Medulla oblongata (tissue), 1 donor: ENCODE results near the gene CFAP97D2.
A peak's percentile ranks its signal among the peaks of the same experiment; 100 is the strongest.
"Not testable (repeated sequence)": the region's sequence is repeated elsewhere in the genome, so short reads cannot be mapped to it uniquely, and the experiment has no call there.

Source experiments
- DNase-seq: peaks from one replicate; pipeline ENCODE4 v3.0.0-alpha.2; 2015; ENCODE audit errors: extremely low spot score

The CFAP97D2 gene

GRCh38 chr13:114143806-114144605, 35.1 kb upstream of the CFAP97D2 start:
- no peak for DNase-seq

- no peak for DNase-seq
Observed at GRCh38 chr13:114144606-114145244, 34.3 kb upstream of the CFAP97D2 start.

- DNase-seq, result no peak
Observed at GRCh38 chr13:114145256-114145655, 33.8 kb upstream of the CFAP97D2 start.

GRCh38 chr13:114145722-114146121, 33.3 kb upstream of the CFAP97D2 start:
- no peak for DNase-seq

- no peak for DNase-seq
Observed at GRCh38 chr13:114146173-114146572, 32.9 kb upstream of the CFAP97D2 start.

- no peak for DNase-seq
Observed at GRCh38 chr13:114146629-114147028, 32.4 kb upstream of the CFAP97D2 start.

GRCh38 chr13:114147803-114148520, 31.1 kb upstream of the CFAP97D2 start:
- DNase-seq, result no peak

- DNase-seq, result no peak
Observed at GRCh38 chr13:114148521-114148855, 30.6 kb upstream of the CFAP97D2 start.

- not testable (repeated sequence) for DNase-seq
Observed at GRCh38 chr13:114148886-114149285, 30.2 kb upstream of the CFAP97D2 start.

GRCh38 chr13:114149774-114150740, 29.0 kb upstream of the CFAP97D2 start:
- DNase-seq, result no peak

- DNase-seq, result peak; percentile 66
Observed at GRCh38 chr13:114151031-114151430, 28.0 kb upstream of the CFAP97D2 start.

GRCh38 chr13:114151565-114152284, 27.3 kb upstream of the CFAP97D2 start:
- DNase-seq, result no peak

GRCh38 chr13:114152285-114152645, 26.8 kb upstream of the CFAP97D2 start:
- no peak for DNase-seq

GRCh38 chr13:114152831-114153371, 26.2 kb upstream of the CFAP97D2 start:
- DNase-seq, result no peak

- DNase-seq, result no peak
Observed at GRCh38 chr13:114153485-114154080, 25.5 kb upstream of the CFAP97D2 start.

GRCh38 chr13:114154476-114154875, 24.6 kb upstream of the CFAP97D2 start:
- no peak for DNase-seq

- DNase-seq, result no peak
Observed at GRCh38 chr13:114155320-114155719, 23.7 kb upstream of the CFAP97D2 start.

GRCh38 chr13:114155926-114156883, 22.9 kb upstream of the CFAP97D2 start:
- DNase-seq, result no peak

- DNase-seq, result no peak
Observed at GRCh38 chr13:114157869-114158495, 21.1 kb upstream of the CFAP97D2 start.
